NCI-H128 (cell line): ENCODE measurements around the gene ASCC3.
"Not testable (repeated sequence)": the region's sequence is repeated elsewhere in the genome, so short reads cannot be mapped to it uniquely, and the experiment has no call there.

Experiments used
- DNase-seq: peaks from one replicate; lab custom pipeline; 2025; ENCODE audit not compliant: unreplicated experiment; lab: John Stamatoyannopoulos, UW

Gene ASCC3

DNA sequence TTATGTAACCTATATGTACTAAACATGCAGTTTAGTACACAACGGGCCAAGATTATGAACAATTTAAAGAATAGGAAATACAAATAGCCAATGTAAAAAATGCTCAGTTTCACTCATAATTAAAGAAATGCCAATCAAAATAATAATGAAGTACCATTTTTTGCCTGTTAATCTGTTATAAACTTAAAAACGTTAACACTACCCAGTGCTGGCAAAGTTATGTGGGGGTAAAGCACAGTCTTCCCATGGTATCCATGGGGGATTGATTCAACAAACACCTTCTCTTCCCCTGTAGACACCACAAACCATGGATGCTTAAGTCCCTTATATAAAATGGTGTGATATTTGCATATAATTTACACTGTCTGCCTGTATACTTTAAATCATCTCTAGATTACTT is 211.1 kb downstream of the ASCC3 start:
- DNase-seq, result no peak

- DNase-seq, result no peak
Observed at GRCh38 chr6:100665041-100665380, 216.1 kb downstream of the ASCC3 start.

GRCh38 chr6:100664274-100665040 is 216.7 kb downstream of the ASCC3 start:
- DNase-seq, result no peak

DNA sequence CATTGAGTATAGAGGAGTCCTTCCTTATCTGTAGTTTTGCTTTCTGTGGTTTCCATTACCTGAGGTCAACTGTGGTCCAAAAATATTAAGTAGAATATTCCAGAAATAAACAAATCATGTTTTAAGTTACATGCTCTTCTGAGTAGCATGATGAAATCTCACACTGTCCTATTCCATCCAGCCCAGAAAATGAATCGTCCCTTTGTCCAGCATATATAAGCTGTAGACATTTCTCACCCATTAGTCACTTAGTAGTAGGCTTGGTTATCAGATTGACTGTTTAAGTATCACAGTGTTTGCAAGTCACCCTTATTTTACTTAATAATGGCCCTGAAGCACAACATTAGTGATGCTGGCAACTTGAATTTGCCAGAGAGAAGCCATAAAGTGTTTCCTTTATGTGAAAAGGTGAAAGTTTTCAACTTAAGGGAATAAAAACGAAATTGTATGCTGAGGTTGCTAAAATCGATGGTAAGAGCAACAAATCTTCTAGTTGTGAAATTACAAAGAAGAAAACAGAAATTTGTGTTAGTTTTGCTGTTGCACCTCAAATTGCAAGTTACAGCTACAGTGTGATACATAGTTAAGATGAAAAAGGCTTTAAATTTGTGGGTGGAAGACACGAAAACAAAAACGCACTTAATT is 217.8 kb downstream of the ASCC3 start:
- no peak for DNase-seq

DNA sequence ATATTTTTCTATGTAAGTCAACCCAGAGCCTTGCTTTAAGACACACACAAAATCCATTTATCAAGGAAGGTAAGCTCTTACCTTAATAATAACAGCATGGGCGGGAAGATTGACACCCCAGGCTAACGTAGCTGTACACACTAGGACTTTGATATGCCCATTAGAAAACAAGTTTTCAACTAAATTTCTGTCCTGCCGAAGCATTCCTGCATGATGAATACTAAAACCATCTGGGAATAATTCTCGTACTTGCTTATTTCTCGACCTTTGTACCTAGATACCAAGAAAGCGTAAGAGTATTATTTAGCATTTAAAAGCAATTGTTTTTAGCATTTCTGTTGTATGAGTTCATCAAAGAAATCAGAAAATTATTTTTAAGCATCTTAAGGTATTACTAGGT is 218.9 kb downstream of the ASCC3 start:
- no peak for DNase-seq

DNA sequence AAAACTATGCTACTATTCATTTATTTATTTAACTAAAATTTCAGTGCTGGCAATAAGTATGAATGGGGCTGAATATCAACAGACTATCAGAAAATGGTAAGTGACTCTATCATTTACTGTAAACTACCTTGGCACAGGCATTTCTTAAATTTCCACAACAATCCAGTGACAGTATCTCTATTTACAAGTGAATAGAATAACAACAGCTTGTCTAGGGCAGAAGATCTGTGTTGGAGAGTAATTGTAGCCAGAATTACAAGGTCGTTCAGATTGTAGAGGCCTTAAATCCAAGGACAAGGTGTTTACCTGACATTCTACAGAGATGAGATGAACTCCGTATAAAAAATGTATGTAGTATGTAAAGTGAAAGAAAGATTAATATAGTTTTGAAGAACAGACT is 222.6 kb downstream of the ASCC3 start:
- no peak for DNase-seq

- peak; percentile 47 for DNase-seq
Observed at GRCh38 chr6:100657678-100658330, 223.3 kb downstream of the ASCC3 start.

DNA sequence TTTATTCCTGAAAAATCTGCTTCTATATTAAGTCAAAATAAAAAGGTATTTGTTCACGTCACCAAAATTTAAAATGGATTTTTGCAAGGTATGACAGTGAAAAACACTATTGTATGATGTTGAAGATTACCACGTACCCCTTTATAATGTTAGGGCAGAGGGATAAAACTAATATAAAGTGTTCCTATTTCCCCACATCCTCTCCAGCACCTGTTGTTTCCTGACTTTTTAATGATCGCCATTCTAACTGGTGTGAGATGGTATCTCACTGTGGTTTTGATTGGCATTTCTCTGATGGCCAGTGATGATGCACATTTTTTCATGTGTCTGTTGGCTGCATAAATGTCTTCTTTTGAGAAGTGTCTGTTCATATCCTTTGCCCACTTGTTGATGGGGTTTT is 240.0 kb downstream of the ASCC3 start:
- DNase-seq, result not testable (repeated sequence)

DNA sequence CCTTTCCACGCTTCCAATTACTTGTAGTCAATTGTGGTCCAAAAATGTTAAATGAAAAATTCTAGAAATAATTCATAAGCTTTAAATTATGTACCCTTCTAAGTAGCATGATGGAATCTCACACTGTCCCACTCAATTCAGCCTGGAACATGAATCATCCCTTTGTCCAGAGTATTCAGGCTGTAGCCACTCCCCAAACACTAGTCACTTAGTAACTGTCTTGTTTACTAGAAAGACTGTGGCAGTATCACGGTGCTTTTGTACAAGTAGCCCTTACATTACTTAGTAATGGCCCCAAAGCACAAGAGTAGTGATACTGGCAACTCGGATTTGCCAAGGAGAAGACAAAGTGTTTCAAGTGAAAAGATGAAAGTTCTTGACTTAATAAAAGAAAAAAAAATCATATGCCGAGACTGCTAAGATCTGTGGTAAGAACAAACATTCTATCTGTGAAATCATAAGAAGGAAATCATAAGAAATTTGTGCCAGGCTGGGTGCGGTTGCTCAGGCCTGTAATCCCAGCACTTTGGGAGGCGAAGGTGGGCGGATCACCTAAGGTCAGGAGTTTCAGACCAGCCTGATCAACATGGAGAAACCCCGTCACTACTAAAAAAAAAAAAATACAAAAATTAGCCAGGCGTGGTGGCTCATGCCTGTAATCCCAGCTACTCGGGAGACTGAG is 247.9 kb downstream of the ASCC3 start:
- no peak for DNase-seq

DNA sequence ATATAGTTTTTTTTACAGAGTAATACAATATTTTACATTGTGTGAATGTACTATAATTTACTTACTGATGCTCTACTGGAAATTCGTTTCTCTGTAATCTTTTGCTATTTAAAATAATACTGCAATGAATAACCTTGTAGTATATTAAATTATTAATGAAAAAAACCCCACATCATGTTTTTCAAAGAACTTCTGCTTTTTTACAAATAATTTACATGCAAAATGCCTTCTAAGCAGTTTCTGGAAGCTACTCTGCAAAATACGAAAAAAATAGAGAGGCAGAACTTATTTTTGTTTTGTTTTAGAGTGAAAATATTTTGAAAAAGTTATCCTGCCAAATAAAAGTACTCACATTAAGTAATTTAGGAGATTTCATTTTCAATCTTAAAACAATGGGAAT is 250.6 kb downstream of the ASCC3 start:
- no peak for DNase-seq

GRCh38 chr6:100627911-100628758 is 253.0 kb downstream of the ASCC3 start:
- no peak for DNase-seq

DNA sequence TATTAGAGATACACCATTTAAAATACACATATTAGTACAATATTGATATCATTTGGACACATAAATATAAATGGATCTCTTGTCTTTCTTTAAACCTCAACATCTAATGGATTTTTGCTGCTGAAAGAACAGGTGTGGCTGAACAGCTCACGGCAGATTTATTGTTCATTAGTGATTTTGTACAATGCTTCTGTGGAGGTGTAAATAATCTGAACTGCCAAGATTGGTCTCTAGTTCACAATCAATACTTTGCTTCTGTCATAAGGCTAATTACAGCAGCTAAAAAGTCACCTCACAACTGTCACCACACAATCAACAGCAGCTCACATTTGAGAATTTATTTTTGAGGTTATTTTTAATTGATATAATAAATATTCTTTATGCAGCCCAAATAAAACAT is 254.4 kb downstream of the ASCC3 start:
- no peak for DNase-seq

- DNase-seq, result no peak
Observed at GRCh38 chr6:100622907-100623692, 258.0 kb downstream of the ASCC3 start.

- no peak for DNase-seq
Observed at GRCh38 chr6:100620085-100620840, 260.9 kb downstream of the ASCC3 start.

GRCh38 chr6:100618351-100618671 is 262.8 kb downstream of the ASCC3 start:
- no peak for DNase-seq

- DNase-seq, result no peak
Observed at GRCh38 chr6:100617633-100618350, 263.3 kb downstream of the ASCC3 start.

GRCh38 chr6:100614933-100615332 is 266.2 kb downstream of the ASCC3 start:
- DNase-seq, result no peak

GRCh38 chr6:100614386-100614785 is 266.7 kb downstream of the ASCC3 start:
- DNase-seq, result no peak

DNA sequence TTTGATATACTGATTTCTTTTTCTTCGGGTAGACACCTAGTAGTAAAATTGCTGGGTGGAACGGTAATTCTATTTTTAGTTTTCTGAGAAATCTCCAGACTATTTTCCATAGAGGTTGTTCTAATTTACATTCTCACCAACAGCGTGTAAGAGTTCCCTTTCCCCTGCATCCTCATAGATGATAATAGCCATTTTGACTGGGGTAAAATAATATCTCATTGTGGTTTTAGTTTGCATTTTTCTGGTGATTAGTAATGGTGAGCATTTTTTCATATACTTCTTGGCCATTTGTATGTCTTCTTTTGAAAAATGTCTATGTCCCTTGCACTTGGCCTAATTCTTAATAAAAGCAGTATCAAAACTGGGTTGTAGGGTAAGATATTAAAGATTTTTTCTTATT is 267.5 kb downstream of the ASCC3 start:
- DNase-seq, result no peak
